AG04449 (cell line): ENCODE measurements around the gene HTD2.

Experiments
- CTCF ChIA-PET: fragments of 350-600 bp; formaldehyde crosslinking; extraction: SDS; loops from one replicate; lab custom pipeline; 2021; ENCODE audit warnings: antibody characterized with exemption; lab: Yijun Ruan, JAX
- POLR2A ChIA-PET: fragments of 400-600, 350-600 bp; formaldehyde crosslinking; extraction: SDS; loops from one replicate; lab custom pipeline; 2020; ENCODE audit warnings: antibody characterized with exemption, inconsistent platforms; lab: Yijun Ruan, JAX
- DNase-seq: peaks from one replicate; pipeline ENCODE4 v3.0.0-alpha.2; 2010; ENCODE audit warnings: low read depth, low spot score
- H3K4me3 ChIP-seq: 2 replicates; pipeline ENCODE4 v1.5.1; 2011; ENCODE audit warnings: low read depth, mild to moderate bottlenecking, control low read depth, low read length
- CTCF ChIP-seq: IDR thresholded peaks from one replicate; pipeline ENCODE4 v1.5.1; 2011; ENCODE audit warnings: mild to moderate bottlenecking, moderate library complexity, low read length, control low read depth, inconsistent platforms; ENCODE audit not compliant: insufficient read depth; ENCODE audit errors: missing control alignments

Gene HTD2

GRCh38 chr3:58361866-58362265 lies 55.5 kb downstream of the HTD2 start:
- POLR2A ChIA-PET, result no interaction called here
- CTCF ChIA-PET, result no interaction called here
- no peak for TF ChIP-seq CTCF
- no peak for DNase-seq
- H3K4me3 ChIP-seq, result no peak overlapping the region

GRCh38 chr3:58366699-58367098 lies 60.4 kb downstream of the HTD2 start:
- POLR2A ChIA-PET, result no interaction called here
- DNase-seq, result no peak
- CTCF ChIA-PET, result interaction anchor here (1.6 to 1.7 kb wide), 2 partner anchors 16 to 61 kb away, joined by 3 to 5 read pairs; partner anchors contain the start of genes HTD2 and RPP14
- H3K4me3 ChIP-seq, result no peak overlapping the region
- no peak for TF ChIP-seq CTCF

GRCh38 chr3:58369038-58369437 lies 62.7 kb downstream of the HTD2 start:
- ChIA-PET POLR2A (no interaction called here), CTCF (no interaction called here)

More at GRCh38 chr3:58369038-58369437, 62.7 kb downstream of the HTD2 start:
- DNase-seq, result no peak
- H3K4me3 ChIP-seq, result no peak overlapping the region
- no peak for TF ChIP-seq CTCF
